ENCODE measurements around the gene WASHC4. TPM values are rescaled to one million over a fixed set of nuclear protein-coding genes. Genes with fewer than 3 reads are reported as not detected.

WASHC4 gene
- total RNA-seq, 1 experiment from 2014 or later, result 41.2 TPM

DNA sequence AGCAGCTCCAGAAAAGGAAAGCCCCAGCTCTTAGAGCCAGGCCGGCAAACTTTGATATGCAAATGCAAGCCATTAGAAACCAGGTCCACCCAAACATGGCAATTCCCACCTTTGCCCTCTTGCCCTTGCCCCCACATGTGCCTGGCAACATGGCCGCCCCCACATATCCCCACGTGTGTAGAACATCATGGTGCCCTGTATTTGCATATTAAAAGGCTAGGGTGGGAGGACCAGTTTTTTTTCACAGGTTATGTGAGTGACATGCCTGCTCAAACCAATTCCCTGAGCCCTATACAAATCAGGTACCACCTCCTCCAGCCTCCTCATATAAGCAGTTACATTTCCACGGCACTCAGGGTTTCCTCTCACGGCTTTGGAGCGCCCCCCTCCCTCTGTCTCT is 17.2 kb upstream of the WASHC4 start:
- H3K4ac ChIP-seq (ENCODE audit: low read depth, low read length), result no peak overlapping the region
- no peaks in the 10 kb centered on the region for H3K79me2 ChIP-seq (ENCODE audit: insufficient read depth, low read length)
- no peak overlapping the region for H2BK20ac ChIP-seq (ENCODE audit: low read depth, low read length, poor library complexity, severe bottlenecking)
- no peak overlapping the region for H2BK15ac ChIP-seq (ENCODE audit: low read depth, low read length)
- no peak overlapping the region for H2AK5ac ChIP-seq (ENCODE audit: insufficient read length, low read length)
- Mint-ChIP-seq H3K36me3 (ENCODE audit: insufficient read depth in 1 of 3, low read depth in 3 of 3) (peaks cover 6 to 24% (median 13%) of the 10 kb centered on the region in 3 experiments), H3K27ac (peak overlapping the region; percentile 10 to 83 (median 45); a peak in 4 of 7 replicates), H3K27me3 (ENCODE audit: low read depth) (peaks cover 1% of the 10 kb centered on the region; the same call in 1 of the 2 replicates), H3K4me1 (peaks cover 30 to 35% of the 10 kb centered on the region in 2 experiments), H3K9me3 (peaks cover 17 to 28% of the 10 kb centered on the region in 2 experiments), H3K4me3 (no peak overlapping the region)
- H2AFZ ChIP-seq (ENCODE audit: low read length), result no peak overlapping the region
- H3K18ac ChIP-seq (ENCODE audit: insufficient read length, low read depth, low read length), result no peak overlapping the region
- DNase-seq, result peak; percentile 70
- TF ChIP-seq, protein P1, sequence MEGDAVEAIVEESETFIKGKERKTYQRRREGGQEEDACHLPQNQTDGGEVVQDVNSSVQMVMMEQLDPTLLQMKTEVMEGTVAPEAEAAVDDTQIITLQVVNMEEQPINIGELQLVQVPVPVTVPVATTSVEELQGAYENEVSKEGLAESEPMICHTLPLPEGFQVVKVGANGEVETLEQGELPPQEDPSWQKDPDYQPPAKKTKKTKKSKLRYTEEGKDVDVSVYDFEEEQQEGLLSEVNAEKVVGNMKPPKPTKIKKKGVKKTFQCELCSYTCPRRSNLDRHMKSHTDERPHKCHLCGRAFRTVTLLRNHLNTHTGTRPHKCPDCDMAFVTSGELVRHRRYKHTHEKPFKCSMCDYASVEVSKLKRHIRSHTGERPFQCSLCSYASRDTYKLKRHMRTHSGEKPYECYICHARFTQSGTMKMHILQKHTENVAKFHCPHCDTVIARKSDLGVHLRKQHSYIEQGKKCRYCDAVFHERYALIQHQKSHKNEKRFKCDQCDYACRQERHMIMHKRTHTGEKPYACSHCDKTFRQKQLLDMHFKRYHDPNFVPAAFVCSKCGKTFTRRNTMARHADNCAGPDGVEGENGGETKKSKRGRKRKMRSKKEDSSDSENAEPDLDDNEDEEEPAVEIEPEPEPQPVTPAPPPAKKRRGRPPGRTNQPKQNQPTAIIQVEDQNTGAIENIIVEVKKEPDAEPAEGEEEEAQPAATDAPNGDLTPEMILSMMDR (conservative IDR thresholded peaks at IDR 0.05), result no peak
- H4K91ac ChIP-seq (ENCODE audit: insufficient read length, low read depth, low read length), result no peak overlapping the region
- H3K27me3 ChIP-seq (ENCODE audit: insufficient read depth, low read length), result no peaks in the 10 kb centered on the region
- H4K20me1 ChIP-seq (ENCODE audit: control insufficient read depth, insufficient read depth, insufficient read length), result no peaks in the 10 kb centered on the region
- no peak overlapping the region for H3K4me2 ChIP-seq (ENCODE audit: insufficient read depth, insufficient read length, low read length)
- H3T11ph ChIP-seq (ENCODE audit: low read length), result no peak overlapping the region
- no CpG with 5 or more reads among the region's 6 CpGs for WGBS (ENCODE audit: extremely low coverage, insufficient read length, low lambda C conversion rate)
- no peak overlapping the region for H4K5ac ChIP-seq (ENCODE audit: insufficient read length, low read depth, low read length)
- no peak overlapping the region for H3K9ac ChIP-seq (ENCODE audit: extremely low read depth, insufficient read length, low read length)
- no peaks in the 10 kb centered on the region for H3K79me1 ChIP-seq (ENCODE audit: insufficient read depth, low read depth, low read length, poor library complexity, severe bottlenecking)
- no peak overlapping the region for H2BK12ac ChIP-seq (ENCODE audit: insufficient read length, low read depth, low read length)
- no peak overlapping the region for H3K56ac ChIP-seq (ENCODE audit: insufficient read length, low read depth, low read length)
- H3K4me1 ChIP-seq (ENCODE audit: insufficient read depth, low read length), result peaks cover 14% of the 10 kb centered on the region; the same call in 1 of the 2 replicates
- H3K23me2 ChIP-seq (ENCODE audit: insufficient read length, low read depth, low read length, poor library complexity, severe bottlenecking), result no peaks in the 10 kb centered on the region
- H3K27ac ChIP-seq (ENCODE audit: insufficient read length, low read depth, low read length), result no peak overlapping the region
- no peak overlapping the region for H4K8ac ChIP-seq (replicated peaks; ENCODE audit: insufficient read length, low read depth, low read length)
- peak overlapping the region; percentile 87 for H2BK120ac ChIP-seq (ENCODE audit: low read depth, low read length, poor library complexity, severe bottlenecking)
- H3K14ac ChIP-seq (ENCODE audit: insufficient read depth, low read length), result no peak overlapping the region
- H3K23ac ChIP-seq (ENCODE audit: insufficient read length, low read depth, low read length), result no peak overlapping the region
- no peak overlapping the region for H2BK5ac ChIP-seq (ENCODE audit: insufficient read length, low read length)
- peaks cover 7% of the 10 kb centered on the region for H3K9me3 ChIP-seq (ENCODE audit: control insufficient read depth, low read depth, low read length)
